Neuronal stem cell (in vitro differentiated cells): ENCODE data around the gene LACTBL1.
A peak's percentile ranks its signal among the peaks of the same experiment; 100 is the strongest.

ENCODE experiments used
- DNase-seq: peaks from one replicate; pipeline ENCODE4 v3.0.0-alpha.2; 2013; ENCODE audit warnings: low spot score
- H2AFZ ChIP-seq: one replicate; pipeline ENCODE4 v1.6.1; 2013; ENCODE audit warnings: mild to moderate bottlenecking, low read length, inconsistent platforms
- H2AK5ac ChIP-seq: 2 replicates; pipeline ENCODE4 v1.6.1; 2013; ENCODE audit warnings: low read depth, mild to moderate bottlenecking, inconsistent platforms, low read length, moderate library complexity, mixed read lengths
- H2BK120ac ChIP-seq: 2 replicates; pipeline ENCODE4 v1.6.1; 2013; ENCODE audit warnings: low read depth, mild to moderate bottlenecking, inconsistent platforms, low read length, moderate library complexity, mixed read lengths
- H2BK12ac ChIP-seq: one replicate; pipeline ENCODE4 v1.6.1; 2013; ENCODE audit warnings: low read length, inconsistent platforms
- H2BK15ac ChIP-seq: 2 replicates; pipeline ENCODE4 v1.6.1; 2013; ENCODE audit warnings: mild to moderate bottlenecking, low read length, inconsistent platforms, mixed read lengths
- H2BK5ac ChIP-seq: one replicate; pipeline ENCODE4 v1.6.1; 2013; ENCODE audit warnings: inconsistent platforms, mild to moderate bottlenecking, low read length, moderate library complexity
- H3K14ac ChIP-seq: one replicate; pipeline ENCODE4 v1.6.1; 2013; ENCODE audit warnings: low read length, inconsistent platforms
- H3K18ac ChIP-seq: 2 replicates; pipeline ENCODE4 v1.6.1; 2013; ENCODE audit warnings: low read length, inconsistent platforms
- H3K23ac ChIP-seq: 2 replicates; pipeline ENCODE4 v1.6.1; 2013; ENCODE audit warnings: low read depth, mild to moderate bottlenecking, mixed read lengths, low read length, inconsistent platforms; ENCODE audit not compliant: poor library complexity
- H3K27ac ChIP-seq: replicated peaks from 3 replicates; pipeline ENCODE4 v1.5.1; 2013; ENCODE audit warnings: low read length, inconsistent platforms
- H3K27me3 ChIP-seq, 3 experiments: 2 replicates each; pipeline ENCODE4 v1.6.1; 2013; ENCODE audit warnings: low read length in 3 of 3, mild to moderate bottlenecking in 2 of 3, inconsistent platforms in 1 of 3, low read depth in 1 of 3, mixed read lengths in 1 of 3, moderate library complexity in 1 of 3; ENCODE audit not compliant: control insufficient read depth in 3 of 3, insufficient read depth in 3 of 3
- H3K36me3 ChIP-seq, 2 donors: replicated peaks in 1 of 2; 2 replicates each; pipeline ENCODE4 v1.6.1; 2013; ENCODE audit warnings: low read length in 2 of 2; ENCODE audit not compliant: control insufficient read depth in 2 of 2, insufficient read depth in 2 of 2
- H3K4ac ChIP-seq: 2 replicates; pipeline ENCODE4 v1.6.1; 2013; ENCODE audit warnings: inconsistent platforms, mild to moderate bottlenecking, low read length, moderate library complexity
- H3K4me1 ChIP-seq, 2 donors: 1 replicate in 1 of 2; 2 replicates in 1 of 2; pipeline ENCODE4 v1.6.1; 2013; ENCODE audit warnings: low read length in 2 of 2, low read depth in 1 of 2; ENCODE audit not compliant: control insufficient read depth in 2 of 2, insufficient read depth in 1 of 2
- H3K4me2 ChIP-seq: one replicate; pipeline ENCODE4 v1.6.1; 2013; ENCODE audit warnings: mild to moderate bottlenecking, low read length, inconsistent platforms; ENCODE audit not compliant: insufficient read depth, poor library complexity, severe bottlenecking
- H3K4me3 ChIP-seq, 2 donors: 2 replicates each; pipeline ENCODE4 v1.5.1; 2013; ENCODE audit warnings: low read length in 2 of 2, mild to moderate bottlenecking in 2 of 2, inconsistent platforms in 1 of 2, moderate library complexity in 1 of 2
- H3K79me1 ChIP-seq: one replicate; pipeline ENCODE4 v1.6.1; 2013; ENCODE audit warnings: low read depth, mild to moderate bottlenecking, inconsistent platforms, low read length, moderate library complexity
- H3K9ac ChIP-seq: one replicate; pipeline ENCODE4 v1.6.1; 2013; ENCODE audit warnings: mild to moderate bottlenecking, low read depth, low read length, inconsistent platforms; ENCODE audit not compliant: poor library complexity
- H3K9me3 ChIP-seq, 2 donors: replicated peaks in 1 of 2; 2 replicates each; pipeline versions ENCODE3 to v1.6.1; 2013; ENCODE audit warnings: low read length in 2 of 2, mild to moderate bottlenecking in 2 of 2, inconsistent platforms in 1 of 2, low read depth in 1 of 2, mixed read lengths in 1 of 2, moderate library complexity in 1 of 2; ENCODE audit not compliant: control insufficient read depth in 2 of 2, insufficient read depth in 1 of 2
- H4K8ac ChIP-seq: one replicate; pipeline ENCODE4 v1.6.1; 2013; ENCODE audit warnings: low read depth, mild to moderate bottlenecking, inconsistent platforms, low read length, moderate library complexity
- H4K91ac ChIP-seq: one replicate; pipeline ENCODE4 v1.6.1; 2013; ENCODE audit warnings: low read length, low read depth, mild to moderate bottlenecking, inconsistent platforms; ENCODE audit not compliant: poor library complexity
- WGBS, 2 donors: extraction: QIAGEN DNeasy Blood & Tissue Kit; methylation state at CpG; one replicate each; pipeline ENCODE4 v1.1.7; 2013; ENCODE audit warnings: missing lambda C conversion rate in 2 of 2, mixed read lengths in 1 of 2; ENCODE audit not compliant: insufficient read length in 2 of 2, insufficient replicate concordance in 1 of 2; ENCODE audit errors: extremely low coverage in 2 of 2; 5-methylcytosine and 5-hydroxymethylcytosine counted together

Gene LACTBL1

DNA sequence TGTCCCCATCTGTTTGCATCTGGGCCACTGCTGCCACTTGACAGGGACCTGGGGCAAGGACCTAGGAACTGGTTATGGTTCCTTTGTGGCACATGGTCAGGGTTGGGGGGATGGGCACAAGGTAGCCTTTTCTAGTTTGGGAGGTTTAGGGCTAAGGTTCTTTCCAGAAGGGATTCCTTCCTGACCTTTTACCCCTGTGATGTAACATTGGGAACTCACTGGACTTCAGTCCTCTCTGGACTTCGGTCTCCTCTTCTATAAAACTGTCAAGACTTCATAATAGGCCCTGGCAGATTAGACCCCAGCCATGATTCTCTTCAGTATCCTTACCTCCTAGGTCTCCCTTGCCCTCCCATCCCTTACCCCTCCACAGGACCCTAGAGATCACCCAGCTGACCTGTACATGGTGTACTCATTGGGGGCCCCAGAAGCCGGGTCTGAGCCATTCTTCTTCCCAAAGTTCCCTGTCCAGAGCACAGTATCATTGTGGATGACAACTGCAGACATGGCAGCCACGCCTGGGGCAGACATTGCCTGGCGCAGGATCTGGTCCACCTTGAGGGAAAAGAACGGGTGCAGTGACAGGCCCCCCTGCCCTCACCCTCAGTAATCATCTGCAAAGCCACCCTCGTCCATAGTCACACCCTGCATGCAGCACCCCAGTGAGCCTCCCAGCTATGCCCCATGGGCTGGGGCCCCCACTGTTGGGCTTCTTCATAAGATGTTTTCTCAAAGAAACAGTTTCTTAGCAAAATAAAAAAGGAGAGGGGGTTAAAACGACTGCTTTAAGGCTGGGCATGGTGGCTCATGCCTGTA lies 12.9 kb downstream of the LACTBL1 start:
- Histone ChIP-seq H3K4me3 (no peak overlapping the region), H3K9me3 (peaks cover 0 to 2% of the 10 kb centered on the region in 2 donors), H3K36me3 (no peaks in the 10 kb centered on the region), H3K4ac (no peak overlapping the region), H2BK12ac (no peak overlapping the region), H3K14ac (no peak overlapping the region), H3K9ac (no peak overlapping the region), H3K27me3 (peaks cover 0 to 32% (median 0%) of the 10 kb centered on the region in 3 experiments), H2AFZ (no peak overlapping the region), H4K8ac (no peak overlapping the region), H4K91ac (no peak overlapping the region), H3K79me1 (no peaks in the 10 kb centered on the region), H3K23ac (no peak overlapping the region), H3K4me1 (no peaks in the 10 kb centered on the region), H2BK120ac (no peak overlapping the region), H2BK15ac (no peak overlapping the region), H2BK5ac (no peak overlapping the region), H3K4me2 (no peak overlapping the region), H2AK5ac (no peak overlapping the region), H3K18ac (no peak overlapping the region), H3K27ac (no peak overlapping the region)
- no peak for DNase-seq
- WGBS, 2 donors, result no CpG with 5 or more reads among the region's 7 CpGs

DNA sequence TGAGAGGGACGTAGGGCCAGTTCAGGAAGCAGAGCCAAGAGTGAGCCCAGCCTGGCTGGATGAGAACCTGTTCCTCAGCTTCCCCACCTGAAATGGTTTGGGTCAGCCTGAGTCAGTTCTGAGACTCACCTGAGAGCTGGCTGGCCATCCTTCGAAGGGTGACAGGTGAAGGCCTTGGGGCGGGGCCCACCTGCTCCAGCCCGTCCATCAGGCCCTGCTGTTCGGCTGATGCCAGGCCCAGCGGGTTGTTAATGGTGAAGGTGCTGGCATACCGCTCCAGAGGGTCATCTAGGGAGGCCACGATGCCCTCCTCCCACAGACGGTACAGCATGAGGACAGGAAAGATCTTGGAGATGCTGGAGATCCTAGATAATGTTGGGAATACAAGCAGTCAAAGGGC lies 14.1 kb downstream of the LACTBL1 start:
- Histone ChIP-seq H2BK5ac (no peak overlapping the region), H3K9me3 (peaks cover 0 to 2% of the 10 kb centered on the region in 2 donors), H2BK15ac (no peak overlapping the region), H2AFZ (no peak overlapping the region), H4K8ac (no peak overlapping the region), H2BK12ac (no peak overlapping the region), H3K36me3 (no peaks in the 10 kb centered on the region), H3K27ac (no peak overlapping the region), H3K14ac (peak overlapping the region; percentile 67), H2BK120ac (no peak overlapping the region), H3K4me3 (peak overlapping the region in 1 of 2 donors; percentile 44), H3K79me1 (no peaks in the 10 kb centered on the region), H3K18ac (no peak overlapping the region), H4K91ac (no peak overlapping the region), H3K9ac (no peak overlapping the region), H2AK5ac (peak overlapping the region; percentile 76), H3K4me1 (no peaks in the 10 kb centered on the region), H3K4ac (no peak overlapping the region), H3K23ac (no peak overlapping the region), H3K4me2 (no peak overlapping the region), H3K27me3 (peaks cover 1 to 37% (median 8%) of the 10 kb centered on the region in 3 experiments)
- no CpG with 5 or more reads among the region's 9 CpGs for WGBS, 2 donors
- no peak for DNase-seq

DNA sequence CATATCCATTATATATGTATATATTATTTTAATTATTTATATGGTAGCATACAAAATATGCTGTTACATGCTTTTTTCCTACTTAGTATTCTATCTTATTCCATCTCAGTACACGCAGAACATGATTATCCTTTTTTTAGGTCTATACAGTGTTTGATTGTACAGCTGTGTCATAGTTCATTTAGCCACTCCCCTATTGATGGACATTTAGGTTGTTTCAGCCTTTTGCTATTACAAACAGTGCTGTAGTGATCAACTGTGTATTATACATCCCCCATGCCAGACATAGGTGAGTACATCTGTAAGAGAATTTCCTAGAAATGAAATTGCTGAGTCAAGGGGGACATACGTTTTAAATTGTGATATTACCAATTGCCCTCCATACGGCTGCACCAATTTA lies 15.6 kb downstream of the LACTBL1 start:
- no peak for DNase-seq
- no peak overlapping the region for H4K8ac ChIP-seq
- H2BK15ac ChIP-seq, result no peak overlapping the region
- H3K36me3 ChIP-seq, result no peaks in the 10 kb centered on the region
- H2BK12ac ChIP-seq, result no peak overlapping the region
- no peak overlapping the region for H3K4me2 ChIP-seq
- no peak overlapping the region for H4K91ac ChIP-seq
- no peak overlapping the region for H2BK120ac ChIP-seq
- no peak overlapping the region for H3K9ac ChIP-seq
- H3K18ac ChIP-seq, result no peak overlapping the region
- no CpG with 5 or more reads among the region's 3 CpGs for WGBS, 2 donors
- H2AK5ac ChIP-seq, result no peak overlapping the region
- no peak overlapping the region for H2BK5ac ChIP-seq
- H3K79me1 ChIP-seq, result no peaks in the 10 kb centered on the region
- H3K4me3 ChIP-seq, result no peak overlapping the region
- peaks cover 0 to 2% of the 10 kb centered on the region in 2 donors for H3K9me3 ChIP-seq
- H3K27me3 ChIP-seq, result peaks cover 3 to 25% (median 16%) of the 10 kb centered on the region in 3 experiments
- no peak overlapping the region for H3K14ac ChIP-seq
- H3K27ac ChIP-seq, result no peak overlapping the region
- H3K23ac ChIP-seq, result no peak overlapping the region
- H3K4ac ChIP-seq, result no peak overlapping the region
- no peaks in the 10 kb centered on the region for H3K4me1 ChIP-seq
- no peak overlapping the region for H2AFZ ChIP-seq

DNA sequence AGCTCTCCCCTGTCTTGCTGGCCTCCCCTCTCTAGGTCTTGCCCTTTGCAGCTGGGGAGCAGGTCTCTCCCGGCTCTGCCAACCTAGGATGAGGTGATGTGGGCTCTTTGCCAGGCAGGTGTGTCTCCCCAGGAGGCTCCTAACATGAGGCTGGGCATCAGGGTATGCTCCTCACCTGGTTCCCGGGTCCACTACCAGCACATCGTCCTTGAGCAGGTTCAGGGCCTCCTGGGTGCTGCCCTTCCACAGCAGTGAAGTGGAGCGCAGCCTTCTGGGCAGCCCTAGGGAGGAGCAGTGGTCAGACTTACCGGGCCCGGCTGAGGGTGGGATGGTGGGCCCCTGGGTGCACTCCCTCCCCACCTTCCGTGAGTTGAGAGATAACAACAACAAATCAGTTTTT lies 17.5 kb downstream of the LACTBL1 start:
- H2AFZ ChIP-seq, result no peak overlapping the region

More for the DNA sequence above, 17.5 kb downstream of the LACTBL1 start:
- Histone ChIP-seq H3K18ac (no peak overlapping the region), H3K9me3 (peaks cover 0 to 2% of the 10 kb centered on the region in 2 donors), H3K23ac (no peak overlapping the region), H3K4me1 (no peaks in the 10 kb centered on the region), H2AK5ac (no peak overlapping the region), H2BK15ac (no peak overlapping the region), H2BK12ac (no peak overlapping the region), H3K14ac (peak overlapping the region; percentile 38), H3K4me3 (peak overlapping the region in 1 of 2 donors; percentile 55), H3K79me1 (no peaks in the 10 kb centered on the region), H3K4ac (no peak overlapping the region), H3K9ac (no peak overlapping the region), H3K36me3 (no peaks in the 10 kb centered on the region), H4K8ac (no peak overlapping the region), H4K91ac (no peak overlapping the region), H3K27ac (no peak overlapping the region), H2BK120ac (no peak overlapping the region), H3K4me2 (no peak overlapping the region), H2BK5ac (no peak overlapping the region), H3K27me3 (peaks cover 3 to 25% (median 16%) of the 10 kb centered on the region in 3 experiments)
- no peak for DNase-seq
- no CpG with 5 or more reads among the region's 7 CpGs for WGBS, 2 donors
